Kidney glomerular epithelial cell (primary cell): Measurements from ENCODE around the gene SH2D5.

Experiments used
- DNase-seq: peaks from one replicate; lab custom pipeline; 2025; lab: John Stamatoyannopoulos, UW

SH2D5 gene

GRCh38 chr1:20713440-20713839 lies 19.1 kb downstream of the SH2D5 start:
- DNase-seq: no peak

- DNase-seq: no peak
These were observed 20.3 kb downstream of the SH2D5 start for GRCh38 chr1:20712215-20712577.

- DNase-seq: no peak
These were observed 21.0 kb downstream of the SH2D5 start for GRCh38 chr1:20711285-20712214.

GRCh38 chr1:20710469-20711284 lies 21.8 kb downstream of the SH2D5 start:
- DNase-seq: no peak

- DNase-seq: no peak
These were observed 22.6 kb downstream of the SH2D5 start for GRCh38 chr1:20709868-20710267.

- no peak for DNase-seq
These were observed 23.6 kb downstream of the SH2D5 start for GRCh38 chr1:20708891-20709290.

- no peak for DNase-seq
These were observed 24.4 kb downstream of the SH2D5 start for GRCh38 chr1:20708057-20708456.

- no peak for DNase-seq
These were observed 25.7 kb downstream of the SH2D5 start for GRCh38 chr1:20706841-20707240.

- DNase-seq: no peak
These were observed 27.2 kb downstream of the SH2D5 start for GRCh38 chr1:20705203-20705755.

GRCh38 chr1:20704390-20705202 lies 27.9 kb downstream of the SH2D5 start:
- DNase-seq: no peak

- no peak for DNase-seq
These were observed 29.3 kb downstream of the SH2D5 start for GRCh38 chr1:20703124-20703756.

- no peak for DNase-seq
These were observed 30.1 kb downstream of the SH2D5 start for GRCh38 chr1:20702416-20702815.

- no peak for DNase-seq
These were observed 30.7 kb downstream of the SH2D5 start for GRCh38 chr1:20701847-20702246.

- no peak for DNase-seq
These were observed 31.1 kb downstream of the SH2D5 start for GRCh38 chr1:20701446-20701845.

- DNase-seq: no peak
These were observed 31.8 kb downstream of the SH2D5 start for GRCh38 chr1:20700636-20701215.

- DNase-seq: no peak
These were observed 32.9 kb downstream of the SH2D5 start for GRCh38 chr1:20699558-20699957.

- peak; percentile 44 for DNase-seq
These were observed 34.1 kb downstream of the SH2D5 start for GRCh38 chr1:20698195-20698910.

- DNase-seq: no peak
These were observed 34.9 kb downstream of the SH2D5 start for GRCh38 chr1:20697563-20697962.

GRCh38 chr1:20696397-20697333 lies 35.8 kb downstream of the SH2D5 start:
- peak; percentile 81 for DNase-seq
